SIG-M5 (cell line): ENCODE measurements around the gene HOXC13.

Experiments
- DNase-seq: peaks from one replicate; lab custom pipeline; 2025; lab: John Stamatoyannopoulos, UW

HOXC13 gene

DNA sequence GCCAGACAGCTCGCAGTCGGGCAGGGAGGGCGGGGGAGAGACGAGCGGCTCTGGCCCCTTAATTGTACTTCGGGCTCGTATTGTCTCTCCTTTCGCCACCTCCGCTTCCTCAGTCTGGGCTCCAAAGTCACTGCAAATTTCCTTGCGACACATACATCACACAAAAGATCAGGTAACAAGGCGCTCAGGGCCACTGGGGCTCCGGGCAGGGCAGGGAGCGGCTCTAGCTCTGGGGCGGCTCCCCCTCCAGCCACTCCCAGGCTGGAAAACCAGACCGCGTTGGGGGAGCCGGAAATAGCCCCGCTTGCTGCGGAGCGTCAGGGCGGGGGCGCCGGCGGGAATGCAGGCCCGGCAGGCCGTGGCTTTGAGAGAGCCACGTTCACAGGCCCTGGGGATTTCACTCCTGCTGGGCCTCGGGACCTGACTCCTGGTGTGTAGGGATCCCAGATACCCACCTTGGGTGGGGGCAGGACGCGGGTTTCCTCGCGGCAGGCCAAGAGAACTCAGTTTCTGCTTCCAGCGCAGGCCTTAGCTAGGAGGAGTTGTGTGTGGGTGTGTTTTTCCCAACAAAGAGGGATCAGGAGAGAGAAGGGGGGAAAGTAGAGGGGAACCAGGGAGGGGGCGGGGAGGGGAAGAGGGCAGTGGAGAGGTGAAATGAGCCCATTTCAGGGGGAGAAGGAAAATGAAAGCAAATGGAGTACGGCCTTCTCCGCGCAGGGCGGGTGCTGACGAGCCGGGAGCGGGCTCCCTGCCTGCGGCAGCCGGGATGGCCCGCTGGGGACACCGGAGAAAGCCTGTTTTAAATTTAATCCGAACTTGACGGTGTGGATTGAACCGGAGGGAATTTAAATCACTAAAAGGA is 57.0 kb downstream of the HOXC13 start:
- no peak for DNase-seq
